GM11168 (cell line): ENCODE measurements around the gene FDXACB1.

Source experiments
- in situ Hi-C: fragments of 300-500 bp; cut with MboI; formaldehyde crosslinking; loops from one replicate; pipeline ENCODE4 v1.12.0; 2022; ENCODE audit warnings: low sequenced_read_pairs; ENCODE audit not compliant: unreplicated experiment

FDXACB1 gene, protein sequence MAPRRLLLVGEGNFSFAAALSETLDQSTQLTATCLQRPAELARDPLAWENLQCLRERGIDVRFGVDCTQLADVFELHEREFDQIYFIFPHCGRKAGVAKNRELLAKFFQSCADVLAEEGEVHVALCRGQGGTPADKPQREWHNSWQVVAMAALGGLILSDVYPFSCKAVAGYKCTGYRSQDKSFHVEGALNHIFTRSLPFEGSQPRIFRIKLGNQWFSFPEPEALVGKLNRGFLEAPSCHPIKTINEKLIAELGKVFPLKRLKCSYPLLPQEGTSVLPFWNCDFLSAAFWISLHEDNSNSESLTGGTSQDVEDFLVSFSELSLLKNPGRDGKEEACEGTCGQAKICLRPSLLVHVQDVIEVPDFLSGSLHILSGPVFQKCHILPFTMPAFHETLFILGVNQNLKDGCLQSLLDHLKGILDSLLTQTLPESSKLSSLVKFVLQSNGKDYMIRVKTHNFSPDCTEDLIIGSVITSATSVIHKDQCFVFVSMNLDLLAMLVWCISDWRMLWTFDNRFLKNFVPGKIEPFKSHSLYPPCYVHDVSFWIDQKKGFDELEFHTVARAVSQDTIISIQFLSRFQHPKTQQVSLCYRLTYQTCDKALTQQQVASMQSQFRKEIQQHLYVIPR

GRCh38 chr11:111878849-111879636 lies at the start of gene FDXACB1, which contains the start of gene CFAP68:
FDXACB1 (minus strand) TSS chr11:111879165; CDS start chr11:111879132, 33 bp downstream.
CFAP68 (plus strand) TSS chr11:111879541; CDS start chr11:111879561, 20 bp downstream.
- in situ Hi-C loops, result no loop called here

DNA sequence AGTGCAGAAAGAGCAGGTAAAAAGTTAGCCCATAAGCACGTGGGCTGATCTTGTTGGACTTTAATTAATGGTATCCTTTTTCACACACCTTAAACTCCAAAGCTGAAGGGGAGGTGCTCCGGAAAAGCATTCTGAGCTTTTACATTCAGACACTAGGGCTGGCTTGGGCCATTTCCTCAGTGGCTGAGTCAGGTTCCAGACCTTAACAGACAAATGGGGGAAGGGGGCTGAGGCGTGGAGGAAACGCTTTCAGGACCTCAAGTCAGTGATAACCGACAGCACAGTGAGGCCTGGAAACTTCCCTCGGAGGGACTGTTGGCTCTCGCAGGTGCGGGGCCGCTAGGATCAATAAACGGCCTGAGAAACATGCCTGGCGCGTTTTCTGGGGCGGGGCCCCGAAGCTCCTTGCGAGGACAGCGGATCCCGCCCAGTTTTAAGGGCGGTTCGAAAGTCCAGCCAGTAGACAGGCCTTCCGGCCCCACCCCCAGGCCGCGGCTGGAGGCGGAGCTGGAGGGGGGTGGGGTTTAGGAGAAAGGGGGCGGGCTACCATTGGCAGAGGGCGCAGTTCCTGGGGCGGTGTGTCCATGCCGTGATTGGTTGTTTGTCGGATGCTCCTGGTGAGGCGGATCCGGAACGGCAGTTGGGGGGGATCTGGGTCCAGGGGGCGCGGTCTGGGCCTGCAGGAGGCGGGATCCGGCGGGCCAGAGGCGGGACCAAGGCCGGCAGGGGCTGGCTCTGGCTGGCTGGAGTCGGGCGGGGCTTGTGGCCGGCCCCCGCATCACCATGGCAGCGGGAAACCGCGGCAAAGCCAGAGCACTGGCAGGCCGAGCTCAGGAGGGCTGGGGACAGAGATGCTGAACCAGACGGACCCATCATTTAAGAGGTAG lies 47.8 kb upstream of the FDXACB1 start:
- in situ Hi-C loops, result no loop called here

DNA sequence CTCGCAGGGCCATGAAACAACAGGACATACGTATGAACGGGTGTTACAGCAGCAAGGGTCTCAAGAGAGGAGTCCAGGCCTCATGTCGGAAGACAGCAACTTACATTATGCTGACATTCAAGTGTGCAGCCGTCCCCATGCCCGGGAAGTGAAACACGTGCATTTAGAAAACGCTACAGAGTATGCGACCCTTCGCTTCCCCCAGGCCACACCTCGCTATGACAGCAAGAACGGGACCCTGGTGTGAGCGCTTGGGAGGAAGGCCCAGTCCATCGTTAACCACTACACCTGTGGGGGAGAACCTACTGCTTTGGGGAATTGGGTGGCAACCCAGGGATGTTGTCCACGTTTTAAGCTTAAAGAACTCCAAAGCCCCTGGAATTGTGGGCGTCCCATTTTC lies 47.0 kb upstream of the FDXACB1 start:
- in situ Hi-C loops, result no loop called here

- in situ Hi-C loops, result no loop called here
Measured at GRCh38 chr11:111923951-111924350, 45.0 kb upstream of the FDXACB1 start.

GRCh38 chr11:111923351-111923788 lies 44.4 kb upstream of the FDXACB1 start:
- in situ Hi-C loops, result no loop called here

DNA sequence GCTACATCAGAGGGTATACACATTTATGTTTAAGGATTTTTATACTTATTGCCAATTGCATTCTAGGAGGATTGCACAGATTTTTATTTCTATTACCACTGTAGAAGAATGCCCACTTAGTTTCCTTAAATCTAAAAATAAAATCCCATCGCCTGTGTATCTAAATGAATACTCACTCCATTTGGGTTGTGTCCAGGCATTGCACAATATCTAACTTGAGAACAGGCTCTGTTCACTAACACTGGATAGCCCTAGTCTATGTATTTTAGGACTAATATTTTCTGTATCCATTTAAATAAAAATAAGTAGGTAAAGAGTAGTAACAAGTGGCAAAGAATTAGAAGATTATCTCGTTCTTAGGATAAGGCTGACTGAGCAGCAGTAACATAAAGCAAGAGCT lies 43.8 kb upstream of the FDXACB1 start:
- in situ Hi-C loops, result no loop called here

DNA sequence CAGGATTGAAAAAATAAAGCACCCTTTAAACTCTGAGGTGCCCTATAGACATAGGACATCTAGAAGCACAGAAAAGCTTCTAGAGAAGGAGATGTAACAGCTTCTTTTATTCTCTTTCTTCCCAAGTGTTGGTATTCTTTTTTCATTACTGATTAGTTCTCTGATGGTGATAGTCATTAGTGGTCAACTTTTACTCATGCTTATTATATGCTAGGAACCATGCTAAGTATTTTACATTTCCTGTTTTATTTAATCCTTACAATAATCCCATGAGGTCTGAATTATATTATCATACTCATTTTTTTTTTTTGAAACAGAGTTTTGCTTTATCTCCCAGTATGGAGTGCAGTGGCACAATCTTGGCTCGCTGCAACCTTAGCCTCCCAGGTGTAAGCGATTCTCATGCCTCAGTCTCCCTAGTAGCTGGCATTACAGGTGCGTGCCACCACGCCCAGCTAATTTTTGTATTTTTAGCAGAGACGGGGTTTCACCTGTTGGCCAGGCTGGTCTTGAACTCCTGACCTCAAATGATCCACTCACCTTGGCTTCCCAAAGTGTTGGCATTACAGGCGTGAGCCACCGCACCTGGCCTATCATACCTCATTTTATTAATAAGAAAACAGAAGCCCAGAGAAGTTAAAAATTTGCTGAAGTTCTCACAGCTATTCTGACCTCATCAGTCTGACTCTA lies 42.7 kb upstream of the FDXACB1 start:
- in situ Hi-C loops, result no loop called here

GRCh38 chr11:111920908-111921307 lies 41.9 kb upstream of the FDXACB1 start:
- in situ Hi-C loops, result no loop called here

- in situ Hi-C loops, result no loop called here
Measured at GRCh38 chr11:111918390-111919256, 39.7 kb upstream of the FDXACB1 start, which contains the start of gene C11orf52. C11orf52 (plus strand) TSS chr11:111918913; CDS start chr11:111918973, 60 bp downstream.

DNA sequence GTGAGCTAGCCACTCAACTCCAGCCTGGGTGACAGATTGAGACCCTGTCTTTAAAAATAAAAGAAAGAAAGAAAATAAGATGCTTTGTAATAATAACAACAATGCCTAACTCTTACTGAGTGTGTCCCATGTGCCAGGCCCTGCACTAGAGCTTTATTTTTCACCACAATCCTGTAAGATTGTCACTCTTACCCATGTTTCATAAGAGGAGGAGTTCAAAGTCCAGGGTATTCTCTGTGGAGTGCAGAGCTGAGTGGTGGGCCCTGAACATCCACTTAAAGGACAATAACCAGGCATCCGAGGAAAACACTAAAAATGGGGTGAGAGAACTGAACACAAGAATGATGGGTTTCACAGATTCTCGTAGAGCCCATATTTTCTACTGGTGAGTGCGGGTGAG lies 38.8 kb upstream of the FDXACB1 start:
- in situ Hi-C loops, result no loop called here

DNA sequence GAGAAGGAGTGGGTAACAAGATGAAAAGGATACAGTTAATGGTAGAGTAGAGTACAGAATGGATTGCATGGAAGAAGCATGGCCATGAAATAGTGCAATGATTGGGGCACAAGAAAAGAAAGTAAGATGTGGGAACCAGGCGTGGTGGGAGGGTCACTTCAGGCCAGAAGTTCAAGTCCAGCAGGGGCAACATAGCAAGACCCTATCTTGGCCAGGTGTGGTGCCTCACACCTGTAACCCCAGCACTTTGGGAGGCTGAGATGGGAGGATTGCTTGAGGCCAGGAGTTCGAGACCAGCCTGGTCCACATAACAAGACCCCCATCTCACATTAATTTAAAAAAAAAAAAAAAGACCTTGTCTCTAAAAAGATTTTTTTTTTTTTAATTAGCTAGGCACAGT lies 38.3 kb upstream of the FDXACB1 start:
- in situ Hi-C loops, result no loop called here

- in situ Hi-C loops, result no loop called here
Measured at GRCh38 chr11:111916768-111917167, 37.8 kb upstream of the FDXACB1 start.

DNA sequence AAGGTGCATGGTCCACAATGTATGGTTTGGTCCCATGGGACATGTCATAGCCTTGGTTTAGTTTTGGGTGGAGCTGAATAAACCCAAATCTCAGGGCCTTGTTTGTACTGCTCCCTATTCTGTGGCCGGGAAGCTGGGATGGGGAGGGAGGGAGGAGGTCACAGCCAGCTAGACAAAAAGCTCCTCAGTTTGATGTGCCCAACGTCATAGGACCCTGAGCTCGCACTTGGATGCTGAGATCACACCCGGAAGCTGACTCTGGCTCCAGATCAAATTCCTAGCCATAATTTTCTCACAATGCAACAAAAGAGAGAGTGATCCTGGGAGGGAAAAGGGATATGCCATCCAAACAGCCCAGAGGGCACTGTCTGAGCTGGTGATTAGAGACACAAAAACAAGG lies 35.0 kb upstream of the FDXACB1 start:
- in situ Hi-C loops, result no loop called here

DNA sequence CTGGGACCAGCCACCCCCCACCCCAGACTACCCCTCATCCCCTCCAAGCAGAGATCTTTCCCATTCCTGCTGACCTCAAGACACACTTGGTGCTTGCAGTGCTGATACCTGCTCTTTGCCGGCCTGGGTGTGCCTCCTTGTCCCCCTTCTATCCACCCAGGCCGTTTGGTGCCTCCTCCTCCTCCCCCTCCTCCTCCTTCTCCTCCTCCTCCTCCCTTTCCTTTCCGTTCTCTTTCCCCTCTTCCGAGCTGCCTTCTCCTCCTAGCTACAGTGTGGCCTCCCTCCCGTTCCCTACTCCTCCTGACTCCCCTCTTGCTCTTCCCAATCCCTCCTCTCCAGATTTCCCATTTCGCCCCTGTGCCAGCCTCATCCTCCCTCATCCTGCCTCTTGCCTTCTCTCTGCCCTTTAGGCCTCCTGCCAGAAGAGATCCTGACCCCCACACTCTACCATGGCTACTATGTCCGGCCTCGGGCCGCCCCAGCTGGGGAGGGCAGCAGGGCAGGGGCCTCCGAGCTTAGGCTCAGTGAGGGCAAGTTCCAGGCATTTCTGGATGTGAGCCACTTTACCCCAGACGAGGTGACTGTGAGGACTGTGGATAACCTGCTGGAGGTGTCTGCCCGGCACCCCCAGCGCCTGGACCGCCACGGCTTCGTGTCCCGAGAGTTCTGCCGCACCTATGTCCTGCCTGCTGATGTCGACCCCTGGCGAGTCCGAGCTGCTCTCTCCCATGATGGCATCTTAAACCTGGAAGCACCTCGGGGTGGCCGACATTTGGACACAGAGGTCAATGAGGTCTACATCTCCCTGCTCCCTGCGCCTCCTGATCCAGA lies 34.3 kb upstream of the FDXACB1 start:
- in situ Hi-C loops, result no loop called here

DNA sequence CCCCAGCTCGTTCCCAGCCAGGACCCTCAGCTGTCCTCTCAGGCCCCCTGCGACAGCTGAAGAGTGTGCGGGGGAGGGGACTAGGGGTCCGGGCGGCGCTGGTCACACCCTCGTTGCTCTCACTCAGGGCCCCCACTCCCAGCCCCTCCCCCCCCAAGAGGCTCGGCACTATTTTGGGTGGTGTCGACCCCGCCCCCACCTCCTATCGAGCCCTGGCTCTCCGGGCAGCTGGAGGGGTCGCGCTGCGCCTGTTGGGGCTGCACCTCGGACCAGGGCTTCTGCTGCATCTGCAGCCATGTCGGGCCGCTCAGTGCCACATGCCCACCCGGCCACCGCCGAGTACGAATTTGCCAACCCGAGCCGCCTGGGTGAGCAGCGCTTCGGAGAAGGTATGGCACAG lies 33.6 kb upstream of the FDXACB1 start, which contains the start of gene HSPB2:
TSS of gene HSPB2 (plus strand) at position 200 of the 400 bp plus-strand sequence. CDS start at position 296, 96 bp downstream.
- in situ Hi-C loops, result no loop called here

DNA sequence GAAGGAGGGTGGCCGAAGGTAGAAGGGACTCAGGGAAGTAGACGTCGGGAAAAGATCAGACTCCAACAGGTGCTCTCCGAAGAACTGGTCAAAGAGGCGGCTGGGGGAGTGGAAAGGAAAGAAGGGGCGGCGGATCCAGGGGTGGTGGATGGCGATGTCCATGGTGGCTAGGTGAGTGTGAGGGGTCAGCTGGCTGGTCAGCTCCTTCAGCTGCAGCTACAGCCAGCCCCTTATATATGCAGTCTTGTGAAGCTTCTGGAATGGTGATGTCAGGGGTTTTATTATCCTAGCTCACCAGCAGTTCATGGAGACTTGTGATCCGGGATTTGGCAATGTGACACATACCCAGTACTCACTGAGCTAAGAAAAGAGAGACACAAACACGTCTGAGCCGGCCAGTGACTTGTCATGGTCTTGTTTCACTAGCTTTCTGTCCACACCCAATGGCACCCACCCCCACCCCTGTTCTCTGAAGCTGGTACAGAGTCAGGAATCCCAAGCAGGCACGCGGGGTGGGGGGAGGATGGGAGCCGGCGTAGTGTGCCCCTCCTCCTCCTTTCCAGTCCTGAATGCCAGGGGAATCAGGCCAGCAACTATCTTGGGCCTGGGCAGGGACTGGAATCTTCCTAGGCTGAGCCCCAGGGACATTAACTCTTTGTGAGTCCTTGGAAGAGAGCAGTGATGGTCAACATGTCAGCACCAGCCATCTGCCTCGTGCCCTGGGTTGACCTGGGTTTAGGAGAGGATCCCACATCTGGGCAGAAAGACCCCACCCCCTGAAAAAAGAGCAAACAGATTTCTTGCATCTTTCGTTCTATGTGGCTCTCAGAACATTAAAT lies 32.8 kb upstream of the FDXACB1 start, which contains the start of gene CRYAB:
TSS of gene CRYAB (minus strand) at position 208 of the 839 bp plus-strand sequence. CDS start at position 162, 46 bp downstream.
- in situ Hi-C loops, result no loop called here
